A549 (cell line): ENCODE data around the gene RERE. TPM values are rescaled to one million over a fixed set of nuclear protein-coding genes. Genes with fewer than 3 reads are reported as not detected.

Source experiments
- ATAC-seq, 2 experiments: fragments of 200-7000 bp in 1 of 2; fragments of >200 bp in 1 of 2; cut with Nextera tagmentation in 1 of 2; cut with Tn5 transposase in 1 of 2; 3 replicates each; pipeline versions ENCODE4 v1.8.0 to v1.9.1; 2018 to 2020; ENCODE audit warnings: mild to moderate bottlenecking in 1 of 2, moderate library complexity in 1 of 2
- CTCF ChIA-PET: fragments of 300-600 bp; sonication (Branson Sonifier 250); formaldehyde crosslinking; extraction: SDS; loops from one replicate; lab custom pipeline; 2021; ENCODE audit warnings: antibody characterized with exemption, inconsistent platforms; lab: Yijun Ruan, JAX
- POLR2A ChIA-PET: fragments of 350-600 bp; formaldehyde crosslinking; extraction: SDS; loops from one replicate; lab custom pipeline; 2021; ENCODE audit warnings: antibody characterized with exemption, inconsistent platforms; lab: Yijun Ruan, JAX
- DNase-seq, 2 experiments: peaks; one replicate each; pipeline versions ENCODE4 v3.0.0 to v3.0.0-alpha.2; 2011 to 2016; ENCODE audit warnings: low read depth in 1 of 2, low spot score in 1 of 2
- FAIRE-seq: peaks from 2 replicates; lab custom pipeline; 2011; peaks lifted over from hg19 to GRCh38; lab: Jason Lieb, UNC
- H3K27ac ChIP-seq, 2 experiments: fragments of >200 bp; sonication (Bioruptor Twin); formaldehyde crosslinking; 3 replicates each; pipeline ENCODE4 v1.5.1; 2016 to 2017
- H3K4me1 ChIP-seq: fragments of >200 bp; sonication (Bioruptor Twin); formaldehyde crosslinking; 3 replicates; pipeline ENCODE4 v1.6.1; 2016
- H3K4me2 ChIP-seq: fragments of >200 bp; sonication (Bioruptor Twin); formaldehyde crosslinking; 3 replicates; pipeline ENCODE4 v1.6.1; 2016
- H3K4me3 ChIP-seq: fragments of >200 bp; sonication (Bioruptor Twin); formaldehyde crosslinking; 3 replicates; pipeline ENCODE4 v1.5.1; 2016
- H3K9me3 ChIP-seq: fragments of >200 bp; sonication (Bioruptor Twin); formaldehyde crosslinking; 3 replicates; pipeline ENCODE4 v1.6.1; 2016
- ATOH8 ChIP-seq: fragments of 250-450 bp; sonication (Bioruptor Pico); IDR thresholded peaks from 2 replicates; pipeline ENCODE4 v1.5.0; 2020; ENCODE audit warnings: low read depth, mild to moderate bottlenecking, moderate library complexity
- BHLHE40 ChIP-seq: IDR thresholded peaks from 2 replicates; pipeline ENCODE4 v1.6.1; 2012; ENCODE audit warnings: low read depth, low read length, inconsistent platforms
- CEBPB ChIP-seq, 2 experiments: fragments of >200 bp in 1 of 2; sonication (Bioruptor Twin) in 1 of 2; formaldehyde crosslinking in 1 of 2; IDR thresholded peaks; 2 replicates each; pipeline ENCODE4 v1.6.1; 2012 to 2016
- CHD2 ChIP-seq: fragments of 150-350 bp; IDR thresholded peaks from 2 replicates; pipeline ENCODE4 v1.6.1; 2014; ENCODE audit warnings: low read length; ENCODE audit not compliant: partially characterized antibody
- E2F6 ChIP-seq: IDR thresholded peaks from 2 replicates; pipeline ENCODE4 v1.6.1; 2012; ENCODE audit warnings: low read depth, borderline replicate concordance
- ELK1 ChIP-seq: fragments of 150-350 bp; IDR thresholded peaks from 2 replicates; pipeline ENCODE4 v1.6.1; 2014; ENCODE audit warnings: low read depth, mild to moderate bottlenecking, low read length
- EP300 ChIP-seq, 2 experiments: fragments of >200 bp; sonication (Bioruptor Twin); formaldehyde crosslinking; IDR thresholded peaks; 2 replicates in 1 of 2; 3 replicates in 1 of 2; pipeline ENCODE4 v1.6.1; 2016 to 2017
- FOSB ChIP-seq: fragments of 250-450 bp; sonication (Bioruptor Pico); IDR thresholded peaks from 2 replicates; pipeline ENCODE4 v1.5.0; 2020; ENCODE audit warnings: mild to moderate bottlenecking, moderate library complexity
- HDAC2 ChIP-seq: fragments of 200-600 bp; sonication (generic); IDR thresholded peaks from 2 replicates; pipeline ENCODE4 v1.6.1; 2016
- HMGXB4 ChIP-seq: fragments of 250-450 bp; sonication (Bioruptor Pico); IDR thresholded peaks from 2 replicates; pipeline ENCODE4 v1.5.0; 2021; ENCODE audit warnings: mild to moderate bottlenecking, moderate library complexity, borderline replicate concordance
- JUN ChIP-seq, 2 experiments: fragments of >200 bp; sonication (Bioruptor Twin); formaldehyde crosslinking; IDR thresholded peaks; 2 replicates in 1 of 2; 3 replicates in 1 of 2; pipeline ENCODE4 v1.6.1; 2016 to 2017
- JUNB ChIP-seq: fragments of >200 bp; sonication (Bioruptor Twin); formaldehyde crosslinking; IDR thresholded peaks from 2 replicates; pipeline ENCODE4 v1.6.1; 2016
- MYC ChIP-seq: IDR thresholded peaks from 2 replicates; pipeline ENCODE4 v1.6.1; 2012; ENCODE audit warnings: mild to moderate bottlenecking, inconsistent platforms, low read length, improper control_type of control experiment, borderline replicate concordance
- NFE2L2 ChIP-seq: fragments of 150-350 bp; conservative IDR thresholded peaks from 2 replicates; pipeline ENCODE4 v1.6.1; 2014; ENCODE audit warnings: low read length
- USF2 ChIP-seq: fragments of 450-650 bp; IDR thresholded peaks from 2 replicates; pipeline ENCODE4 v1.6.1; 2014; ENCODE audit warnings: antibody characterized with exemption
- ZFP36 ChIP-seq: fragments of 450-650 bp; IDR thresholded peaks from 2 replicates; pipeline ENCODE4 v1.6.1; 2014; ENCODE audit warnings: borderline replicate concordance; ENCODE audit not compliant: partially characterized antibody
- ZNF302 ChIP-seq: fragments of 250-450 bp; sonication (Bioruptor Pico); IDR thresholded peaks from 2 replicates; pipeline ENCODE4 v1.9.0; 2021; ENCODE audit warnings: inconsistent platforms, mild to moderate bottlenecking, moderate library complexity
- ZSCAN20 ChIP-seq: fragments of 250-450 bp; sonication (Bioruptor Pico); IDR thresholded peaks from 2 replicates; pipeline ENCODE4 v1.8.0; 2022; ENCODE audit warnings: mild to moderate bottlenecking, moderate library complexity
- WGBS: methylation state at CpG from one replicate; pipeline ENCODE4 v1.1.6; 2017; ENCODE audit errors: missing lambda C conversion rate; 5-methylcytosine and 5-hydroxymethylcytosine counted together
- polyA plus RNA-seq, 4 experiments: library from polyadenylated mRNA; depleted of rRNA in 3 of 4; stranded (reverse); fragments of >200 nt; fragmentation: RNase III in 1 of 4; extraction: RNeasy Plus Mini Kit Qiagen cat#74134 plus additional on column Dnase treatment in 1 of 4; gene quantifications; 2 replicates in 3 of 4; 3 replicates in 1 of 4; pipeline ENCODE4 v1.2.3, GENCODE V29; 2011 to 2017

The RERE gene
- polyA plus RNA-seq, 2 of the 4 experiments (the other 2 are of a cell fraction), result 12.6 to 28.6 TPM

- no peak for TF ChIP-seq HMGXB4 (CRISPR knock-in tag)
Observed at GRCh38 chr1:8357329-8358101, 459.9 kb downstream of the RERE start (continued).

- TF ChIP-seq CEBPB (IDR thresholded peaks at IDR 0.05) (no peak), JUN (IDR thresholded peaks at IDR 0.05) (no peak), JUNB (no peak), ZNF302 (no peak), E2F6 (no peak), BHLHE40 (no peak), USF2 (no peak), EP300 (IDR thresholded peaks at IDR 0.05) (no peak), ZFP36 (no peak), ATOH8 (no peak), MYC (no peak), FOSB (CRISPR knock-in tag) (no peak), ELK1 (no peak), HDAC2 (no peak), ZSCAN20 (CRISPR knock-in tag) (no peak), NFE2L2 (no peak), CHD2 (no peak)
- ChIA-PET CTCF (interaction anchor here (1.1 to 2.1 kb wide), 4 partner anchors 11 to 382 kb away, joined by 3 to 7 read pairs (median 4); no protein-coding TSS in a partner anchor), POLR2A (no interaction called here)
- Histone ChIP-seq H3K4me1 (no peaks in the 10 kb centered on the region), H3K4me3 (no peak overlapping the region), H3K27ac (no peak overlapping the region), H3K9me3 (no peaks in the 10 kb centered on the region), H3K4me2 (no peak overlapping the region)
- 92% methylated on average over 24 of the region's 27 CpGs for WGBS
- FAIRE-seq (no peak), DNase-seq (no peak), ATAC-seq (no peak)
Observed at GRCh38 chr1:8356256-8357209, 460.9 kb downstream of the RERE start.
